Neutrophil (primary cell): Measurements from ENCODE around the gene CC2D1A.

Experiments used
- H3K27ac ChIP-seq: fragments of 200-600 bp; sonication (generic); 2 replicates; pipeline ENCODE4 v1.5.1; 2016; ENCODE audit warnings: mild to moderate bottlenecking, moderate library complexity
- H3K27me3 ChIP-seq: fragments of 200-600 bp; sonication (generic); 2 replicates; pipeline ENCODE4 v1.6.0; 2016; ENCODE audit warnings: mild to moderate bottlenecking
- H3K36me3 ChIP-seq: fragments of 200-600 bp; sonication (generic); 2 replicates; pipeline ENCODE4 v1.5.1; 2017
- H3K4me1 ChIP-seq, 2 experiments: fragments of 200-600 bp in 1 of 2; sonication (generic) in 1 of 2; 1 replicate in 1 of 2; 2 replicates in 1 of 2; pipeline versions ENCODE4 v1.5.1 to v1.6.1; 2013 to 2016; ENCODE audit warnings: low read depth in 1 of 2, low read length in 1 of 2, mild to moderate bottlenecking in 1 of 2, moderate library complexity in 1 of 2; ENCODE audit not compliant: control insufficient read depth in 1 of 2, insufficient read depth in 1 of 2
- H3K4me3 ChIP-seq, 2 experiments: fragments of 200-600 bp in 1 of 2; sonication (generic) in 1 of 2; 1 replicate in 1 of 2; 2 replicates in 1 of 2; pipeline ENCODE4 v1.5.1; 2013 to 2016; ENCODE audit warnings: low read depth in 1 of 2, low read length in 1 of 2, mild to moderate bottlenecking in 1 of 2, moderate library complexity in 1 of 2
- H3K9me3 ChIP-seq: fragments of 200-600 bp; sonication (generic); 2 replicates; pipeline ENCODE4 v1.5.1; 2016
- TF ChIP-seq, protein P1 (sequence below): fragments of 200-600 bp; sonication (generic); IDR thresholded peaks from 2 replicates; pipeline ENCODE4 v1.5.1; 2016; ENCODE audit warnings: antibody characterized with exemption

The CC2D1A gene

DNA sequence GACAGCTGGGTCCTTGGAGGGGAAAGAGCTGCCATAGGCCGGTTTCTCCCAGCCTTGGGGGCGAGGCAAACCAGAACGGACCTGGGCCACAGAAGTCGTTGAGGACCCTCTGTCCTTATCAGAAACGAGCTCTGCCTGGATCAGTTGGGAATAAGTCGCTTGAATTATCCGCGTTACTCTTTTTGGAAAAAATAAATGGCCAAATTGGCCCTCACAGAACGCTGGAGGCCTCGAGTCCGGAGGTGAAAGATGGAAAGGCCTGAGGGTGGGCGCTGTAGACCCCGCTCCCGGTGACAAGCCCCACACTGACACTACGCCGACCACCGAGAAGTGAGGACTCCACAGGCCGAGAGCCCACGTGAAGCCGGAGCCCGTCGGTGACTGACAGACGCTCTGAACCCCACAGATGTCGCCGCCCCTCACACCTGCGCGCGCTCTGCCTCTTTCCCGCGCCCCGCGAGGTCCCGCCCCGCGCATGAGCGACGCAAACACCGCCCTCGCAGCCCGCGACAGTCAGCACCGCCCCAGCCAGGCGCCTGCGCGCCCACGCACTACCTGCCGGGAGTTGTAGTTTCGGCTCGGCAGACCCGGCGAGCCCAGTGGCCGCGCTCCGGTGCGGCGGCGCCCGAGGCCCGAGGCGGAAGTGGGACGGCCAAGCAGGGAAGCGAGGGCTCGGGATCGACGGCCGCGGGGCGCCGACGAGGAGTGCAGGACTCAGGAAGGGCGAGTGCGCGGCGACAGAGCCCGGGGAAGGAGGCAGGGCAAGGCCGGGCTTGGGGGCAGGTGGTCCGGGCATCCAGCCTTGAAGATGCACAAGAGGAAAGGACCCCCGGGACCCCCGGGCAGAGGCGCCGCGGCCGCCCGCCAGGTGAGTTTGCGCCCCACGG lies at the start of gene CC2D1A, which contains the start of gene BRME1:
TSS of gene CC2D1A (plus strand) at position 568 of the 887 bp plus-strand sequence. CDS start at position 809, 241 bp downstream.
TSS of gene BRME1 (minus strand) at position 484 of the 887 bp plus-strand sequence. CDS start 1,225 bp downstream, outside the sequence.
- TF ChIP-seq, protein P1, sequence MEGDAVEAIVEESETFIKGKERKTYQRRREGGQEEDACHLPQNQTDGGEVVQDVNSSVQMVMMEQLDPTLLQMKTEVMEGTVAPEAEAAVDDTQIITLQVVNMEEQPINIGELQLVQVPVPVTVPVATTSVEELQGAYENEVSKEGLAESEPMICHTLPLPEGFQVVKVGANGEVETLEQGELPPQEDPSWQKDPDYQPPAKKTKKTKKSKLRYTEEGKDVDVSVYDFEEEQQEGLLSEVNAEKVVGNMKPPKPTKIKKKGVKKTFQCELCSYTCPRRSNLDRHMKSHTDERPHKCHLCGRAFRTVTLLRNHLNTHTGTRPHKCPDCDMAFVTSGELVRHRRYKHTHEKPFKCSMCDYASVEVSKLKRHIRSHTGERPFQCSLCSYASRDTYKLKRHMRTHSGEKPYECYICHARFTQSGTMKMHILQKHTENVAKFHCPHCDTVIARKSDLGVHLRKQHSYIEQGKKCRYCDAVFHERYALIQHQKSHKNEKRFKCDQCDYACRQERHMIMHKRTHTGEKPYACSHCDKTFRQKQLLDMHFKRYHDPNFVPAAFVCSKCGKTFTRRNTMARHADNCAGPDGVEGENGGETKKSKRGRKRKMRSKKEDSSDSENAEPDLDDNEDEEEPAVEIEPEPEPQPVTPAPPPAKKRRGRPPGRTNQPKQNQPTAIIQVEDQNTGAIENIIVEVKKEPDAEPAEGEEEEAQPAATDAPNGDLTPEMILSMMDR = peak; percentile 29
- no peaks in the 10 kb centered on the region for H3K9me3 ChIP-seq
- peak within 1 kb of the TSS; percentile 49 for H3K27ac ChIP-seq
- H3K27me3 ChIP-seq = no peaks in the 10 kb centered on the region
- H3K4me3 ChIP-seq = peak within 1 kb of the TSS; percentile 83 to 94
- H3K36me3 ChIP-seq = no peaks in the 10 kb centered on the region
- H3K4me1 ChIP-seq = peaks cover 14 to 15% of the 10 kb centered on the region in 2 experiments

DNA sequence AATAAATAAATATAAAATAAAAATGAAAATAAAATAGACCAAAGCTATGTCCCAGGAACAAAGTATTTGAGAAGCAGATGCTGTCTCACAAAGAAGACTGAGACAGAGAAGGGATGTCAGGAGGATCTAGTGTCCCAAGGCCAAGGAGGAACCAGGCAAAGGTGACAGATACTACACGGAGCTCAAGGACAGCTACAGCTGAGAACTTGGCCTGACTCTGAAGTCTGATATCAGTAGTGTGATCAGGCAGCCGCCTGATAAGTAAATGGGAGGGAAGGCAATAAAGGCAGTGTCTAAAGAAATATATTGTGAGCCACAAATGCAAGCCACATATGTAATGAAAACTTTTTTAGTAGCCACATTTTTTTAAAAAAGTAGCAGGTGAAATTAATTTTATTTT lies 49.5 kb upstream of the CC2D1A start:
- Histone ChIP-seq H3K27me3 (peaks cover under 1% of the 10 kb centered on the region), H3K4me3 (no peak overlapping the region), H3K36me3 (no peaks in the 10 kb centered on the region), H3K27ac (no peak overlapping the region), H3K4me1 (peaks cover 2 to 6% of the 10 kb centered on the region in 2 experiments), H3K9me3 (no peaks in the 10 kb centered on the region)
- TF ChIP-seq, protein P1 = no peak

DNA sequence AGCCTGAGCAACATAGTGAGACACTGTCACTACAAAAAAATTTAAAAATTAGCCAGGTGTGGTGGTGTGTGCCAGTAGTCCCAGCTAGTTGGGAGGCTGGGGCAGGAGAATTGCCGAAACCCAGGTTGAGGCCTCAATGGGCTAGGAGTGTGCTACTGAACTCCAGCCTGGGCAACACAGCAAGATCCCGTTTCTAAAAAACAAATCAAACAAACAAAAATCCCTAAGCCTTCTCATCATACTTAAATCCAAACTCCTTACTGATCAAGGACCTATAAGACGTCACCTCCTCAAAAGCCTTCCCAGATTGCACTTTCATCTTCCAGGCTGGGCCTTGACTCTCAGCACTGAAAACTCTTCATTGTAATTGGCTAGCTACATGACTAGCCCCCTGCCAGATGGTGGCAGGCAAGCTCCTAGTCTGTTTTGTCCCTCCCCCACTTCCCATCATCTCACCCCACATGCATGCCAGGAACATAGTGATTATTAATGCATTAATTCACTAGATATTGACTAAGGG lies 46.6 kb upstream of the CC2D1A start:
- Histone ChIP-seq H3K27ac (no peak overlapping the region), H3K4me3 (no peak overlapping the region), H3K4me1 (peaks cover 9 to 12% of the 10 kb centered on the region in 2 experiments), H3K9me3 (no peaks in the 10 kb centered on the region), H3K27me3 (peaks cover 18% of the 10 kb centered on the region), H3K36me3 (no peaks in the 10 kb centered on the region)
- TF ChIP-seq, protein P1 = no peak

DNA sequence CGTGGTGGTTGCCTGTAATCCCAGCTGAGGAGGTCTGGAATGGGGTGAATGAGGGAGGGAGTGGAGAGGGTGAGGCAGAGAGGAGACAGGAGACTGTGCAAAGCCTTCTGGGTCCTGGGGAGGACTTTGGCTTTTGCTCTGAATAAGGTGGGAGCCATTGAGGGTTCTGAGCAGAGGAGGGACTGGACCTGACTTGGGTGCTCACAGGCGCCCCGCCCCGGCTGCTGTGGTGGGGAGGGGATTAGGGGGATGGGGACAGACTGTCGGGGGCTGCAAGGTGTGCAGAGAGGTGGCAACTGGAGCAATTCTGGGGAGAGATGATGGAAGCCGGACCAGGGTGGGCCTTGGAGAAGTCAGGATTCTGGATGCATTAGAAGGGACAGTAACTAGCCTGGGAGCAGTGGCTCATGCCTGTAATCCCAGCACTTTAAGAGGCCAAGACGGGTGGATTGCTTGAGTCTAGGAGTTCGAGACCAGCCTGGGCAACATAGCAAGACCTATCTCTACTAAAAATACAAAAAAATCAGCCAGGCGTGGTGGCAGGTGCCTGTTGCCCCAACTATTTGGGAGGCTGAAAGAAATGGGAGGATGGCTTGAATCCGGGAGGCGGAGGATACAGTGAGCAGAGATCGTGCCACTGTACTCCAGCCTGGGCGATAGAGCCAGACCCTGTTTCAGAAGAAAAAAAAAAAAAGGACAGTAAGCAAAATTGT lies 45.2 kb upstream of the CC2D1A start:
- peak overlapping the region; percentile 88 for H3K27ac ChIP-seq
- TF ChIP-seq, protein P1 = no peak
- H3K36me3 ChIP-seq = no peaks in the 10 kb centered on the region
- H3K4me3 ChIP-seq = peak overlapping the region; percentile 76 to 85
- H3K9me3 ChIP-seq = no peaks in the 10 kb centered on the region
- peaks cover 17 to 21% of the 10 kb centered on the region in 2 experiments for H3K4me1 ChIP-seq
- peaks cover 32% of the 10 kb centered on the region for H3K27me3 ChIP-seq

GRCh38 chr19:13861392-13861713 lies 44.6 kb upstream of the CC2D1A start:
- Histone ChIP-seq H3K4me1 (peaks cover 20 to 26% of the 10 kb centered on the region in 2 experiments), H3K27me3 (peaks cover 37% of the 10 kb centered on the region), H3K36me3 (no peaks in the 10 kb centered on the region), H3K9me3 (no peaks in the 10 kb centered on the region), H3K27ac (peak overlapping the region; percentile 88), H3K4me3 (peak overlapping the region; percentile 76 to 85)
- TF ChIP-seq, protein P1 = no peak
